HepG2 (cell line): Measurements from ENCODE around the gene DNAAF1. TPM values are rescaled to one million over a fixed set of nuclear protein-coding genes. Genes with fewer than 3 reads are reported as not detected.

Source experiments
- ATAC-seq: fragments of 200-7000 bp; cut with Tn5 transposase; 3 replicates; pipeline ENCODE4 v1.9.1; 2020; ENCODE audit warnings: mild to moderate bottlenecking, moderate library complexity
- BruUV-seq: library from RNA; stranded (reverse); fragments of 400-500 nt; replicated peaks from 2 replicates; lab custom pipeline; 2021; lab: Mats Ljungman, UMichigan
- CTCF ChIA-PET: fragments of 300-600 bp; formaldehyde crosslinking; extraction: SDS; loops from one replicate; lab custom pipeline; 2021; ENCODE audit warnings: low total read pairs, inconsistent platforms, low intra/inter-chr PET ratio; lab: Yijun Ruan, JAX
- POLR2A ChIA-PET: fragments of 350-600 bp; sonication (Branson Sonifier 250); formaldehyde crosslinking; loops from one replicate; lab custom pipeline; 2020; ENCODE audit warnings: antibody characterized with exemption, inconsistent platforms; lab: Yijun Ruan, JAX
- DNase-seq: peaks from one replicate; pipeline ENCODE4 v3.0.0-alpha.2; 2015; ENCODE audit warnings: low spot score
- FAIRE-seq: peaks from 3 replicates; lab custom pipeline; 2011; peaks lifted over from hg19 to GRCh38; lab: Jason Lieb, UNC
- H2AFZ ChIP-seq: one replicate; pipeline ENCODE4 v1.6.1; 2011; ENCODE audit warnings: low read length, inconsistent platforms
- H3K27ac ChIP-seq: fragments of 300-600 bp; 3 replicates; pipeline ENCODE4 v1.8.0; 2011; ENCODE audit warnings: mixed run types, mild to moderate bottlenecking, mixed read lengths, low read length, inconsistent platforms; ENCODE audit not compliant: insufficient read depth; ENCODE audit errors: extremely low read length
- H3K27me3 ChIP-seq, 2 experiments: fragments of 200-600 bp in 1 of 2; 2 replicates in 1 of 2; 3 replicates in 1 of 2; pipeline versions ENCODE4 v1.6.0 to v1.8.0; 2011; ENCODE audit warnings: low read length in 2 of 2, mild to moderate bottlenecking in 2 of 2, moderate library complexity in 2 of 2, inconsistent platforms in 1 of 2; ENCODE audit not compliant: insufficient read depth in 2 of 2, control insufficient read depth in 1 of 2
- H3K36me3 ChIP-seq, 2 experiments: fragments of 200-600 bp in 1 of 2; replicated peaks in 1 of 2; 2 replicates in 1 of 2; 3 replicates in 1 of 2; pipeline versions ENCODE4 v1.5.1 to v1.8.0; 2011; ENCODE audit warnings: low read length in 2 of 2, inconsistent platforms in 1 of 2; ENCODE audit not compliant: insufficient read depth in 2 of 2, control insufficient read depth in 1 of 2
- H3K4me1 ChIP-seq: 2 replicates; pipeline ENCODE4 v1.5.1; 2012; ENCODE audit warnings: low read length, inconsistent platforms; ENCODE audit not compliant: insufficient read depth
- H3K4me2 ChIP-seq: 2 replicates; pipeline ENCODE4 v1.6.0; 2011; ENCODE audit warnings: low read depth, low read length, inconsistent platforms
- H3K4me3 ChIP-seq, 3 experiments: fragments of 200-600 bp in 1 of 3; sonication (generic), shearing (Covaris generic) in 1 of 3; replicated peaks in 1 of 3; 2 replicates each; pipeline ENCODE4 v1.5.1; 2011 to 2016; ENCODE audit warnings: low read length in 3 of 3, inconsistent platforms in 2 of 3, low read depth in 2 of 3, mild to moderate bottlenecking in 2 of 3, control low read depth in 1 of 3, mixed read lengths in 1 of 3; ENCODE audit not compliant: insufficient read depth in 1 of 3
- H3K79me2 ChIP-seq: one replicate; pipeline ENCODE4 v1.6.1; 2011; ENCODE audit warnings: low read length, inconsistent platforms; ENCODE audit not compliant: insufficient read depth
- H3K9ac ChIP-seq: 2 replicates; pipeline ENCODE4 v1.6.0; 2011; ENCODE audit warnings: mild to moderate bottlenecking, low read depth, low read length, inconsistent platforms; ENCODE audit not compliant: insufficient read depth
- H3K9me3 ChIP-seq: 2 replicates; pipeline ENCODE4 v1.5.1; 2012; ENCODE audit warnings: mild to moderate bottlenecking, low read length
- H4K20me1 ChIP-seq: 2 replicates; pipeline ENCODE4 v1.6.0; 2011; ENCODE audit warnings: inconsistent platforms, mild to moderate bottlenecking, low read length, moderate library complexity; ENCODE audit not compliant: insufficient read depth
- ARID2 ChIP-seq: sonication (generic); formaldehyde crosslinking; IDR thresholded peaks from 2 replicates; pipeline ENCODE4 v1.8.1; 2022; ENCODE audit warnings: mild to moderate bottlenecking, missing genetic modification reagents, borderline replicate concordance
- DNMT3B ChIP-seq: conservative IDR thresholded peaks from 2 replicates; pipeline ENCODE4 v1.6.1; 2016; ENCODE audit warnings: missing biosample characterization, control low read depth
- RERE ChIP-seq: IDR thresholded peaks from 2 replicates; pipeline ENCODE4 v1.6.1; 2016; ENCODE audit warnings: low read depth, missing genetic modification reagents, missing compliant biosample characterization
- SIX4 ChIP-seq: sonication (generic); formaldehyde crosslinking; IDR thresholded peaks from 2 replicates; pipeline ENCODE4 v1.4.0; 2020; ENCODE audit warnings: missing genetic modification reagents
- XRCC5 ChIP-seq: fragments of 200-400 bp; formaldehyde crosslinking; optimal IDR thresholded peaks from 2 replicates; pipeline ENCODE3; 2017; ENCODE audit warnings: mild to moderate bottlenecking, low read length
- YEATS4 ChIP-seq: sonication (generic); formaldehyde crosslinking; IDR thresholded peaks from 2 replicates; pipeline ENCODE4 v1.4.0; 2020; ENCODE audit warnings: missing genetic modification reagents, borderline replicate concordance
- ZC3H13 ChIP-seq: sonication (generic); formaldehyde crosslinking; IDR thresholded peaks from 2 replicates; pipeline ENCODE4 v1.8.1; 2023; ENCODE audit warnings: mild to moderate bottlenecking, missing genetic modification reagents, moderate library complexity
- ZNF619 ChIP-seq: sonication (generic); formaldehyde crosslinking; IDR thresholded peaks from 2 replicates; pipeline ENCODE4 v1.4.0; 2020; ENCODE audit warnings: mild to moderate bottlenecking, missing genetic modification reagents
- WGBS: methylation state at CpG from one replicate; pipeline ENCODE4 v1.1.6; 2017; ENCODE audit warnings: low lambda C conversion rate; 5-methylcytosine and 5-hydroxymethylcytosine counted together
- in situ Hi-C: cut with HindIII; loops from 2 replicates; pipeline ENCODE4 v1.10.0; 2017; ENCODE audit warnings: low pct_unique_long_range_greater_than_20kb; ENCODE audit not compliant: extremely low pct_ligation_motif_present
- intact Hi-C: fragments of 100-400 bp; cut with micrococcal nuclease; formaldehyde crosslinking; loops from one replicate; pipeline ENCODE4 v1.10.0; 2022; ENCODE audit not compliant: unreplicated experiment
- polyA plus RNA-seq, 8 experiments: library from polyadenylated mRNA; depleted of rRNA in 3 of 8; stranded (reverse) in 7 of 8; unstranded in 1 of 8; fragments of >200 nt; fragmentation: Illumina TruSeq in 4 of 8; extraction: Trizol in 4 of 8; gene quantifications; 2 replicates each; pipeline versions ENCODE4 v1.2.1 to v1.2.3, GENCODE V29; 2011 to 2016; ENCODE audit warnings: low read depth in 4 of 8, missing spikeins in 1 of 8, mixed read lengths in 1 of 8; ENCODE audit not compliant: insufficient read depth in 1 of 8
- total RNA-seq, 5 experiments: library from RNA; depleted of rRNA; stranded (reverse); fragments of >200 nt; fragmentation: Illumina TruSeq; extraction: Trizol; gene quantifications; 2 replicates each; pipeline ENCODE4 v1.2.3, GENCODE V29; 2016; ENCODE audit warnings: low read depth in 1 of 5
- TF ChIP-seq, protein P1 (sequence below): sonication (generic); formaldehyde crosslinking; IDR thresholded peaks from 2 replicates; pipeline ENCODE4 v1.8.0; 2022; ENCODE audit warnings: low read depth, missing genetic modification reagents
- TF ChIP-seq, protein P2 (sequence below): sonication (generic); formaldehyde crosslinking; IDR thresholded peaks from 2 replicates; pipeline ENCODE4 v1.8.1; 2023; ENCODE audit warnings: mild to moderate bottlenecking, missing genetic modification reagents

DNAAF1 gene
- total and polyA plus RNA-seq, 2 of the 13 experiments (the other 11 are each of a cell fraction or from before 2014, with no cell fraction given): 0.04 TPM; not detected in 1

DNA sequence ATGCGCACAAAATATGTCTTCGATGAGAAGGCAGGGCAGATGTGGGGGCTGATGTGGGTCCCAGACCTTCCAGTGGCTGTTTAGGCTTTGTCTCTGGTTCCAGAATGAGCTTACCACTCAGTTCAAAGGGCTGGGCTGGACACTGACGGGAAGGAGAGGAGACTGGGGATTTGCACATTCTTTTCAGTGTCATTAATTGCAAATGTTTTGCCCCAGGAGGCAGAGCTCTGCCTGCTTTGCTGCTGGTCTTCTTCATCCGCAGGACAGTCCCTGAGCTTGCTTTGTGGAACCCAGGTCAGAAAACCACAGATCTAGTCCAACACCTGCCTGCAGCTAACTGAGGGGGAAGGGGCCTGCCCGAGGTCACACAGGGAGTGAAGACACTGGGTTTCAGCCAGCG, 73.8 kb downstream of the DNAAF1 start:
- no peak for ATAC-seq
- no TSS peak for BruUV-seq
- H4K20me1 ChIP-seq: no peaks in the 10 kb centered on the region
- no peaks in the 10 kb centered on the region for H3K79me2 ChIP-seq
- no peak overlapping the region for H2AFZ ChIP-seq
- FAIRE-seq: no peak
- TF ChIP-seq DNMT3B (CRISPR knock-in tag): no peak
- no peak for TF ChIP-seq RERE (CRISPR knock-in tag)
- TF ChIP-seq ZC3H13 (CRISPR knock-in tag): no peak
- TF ChIP-seq, protein P1, sequence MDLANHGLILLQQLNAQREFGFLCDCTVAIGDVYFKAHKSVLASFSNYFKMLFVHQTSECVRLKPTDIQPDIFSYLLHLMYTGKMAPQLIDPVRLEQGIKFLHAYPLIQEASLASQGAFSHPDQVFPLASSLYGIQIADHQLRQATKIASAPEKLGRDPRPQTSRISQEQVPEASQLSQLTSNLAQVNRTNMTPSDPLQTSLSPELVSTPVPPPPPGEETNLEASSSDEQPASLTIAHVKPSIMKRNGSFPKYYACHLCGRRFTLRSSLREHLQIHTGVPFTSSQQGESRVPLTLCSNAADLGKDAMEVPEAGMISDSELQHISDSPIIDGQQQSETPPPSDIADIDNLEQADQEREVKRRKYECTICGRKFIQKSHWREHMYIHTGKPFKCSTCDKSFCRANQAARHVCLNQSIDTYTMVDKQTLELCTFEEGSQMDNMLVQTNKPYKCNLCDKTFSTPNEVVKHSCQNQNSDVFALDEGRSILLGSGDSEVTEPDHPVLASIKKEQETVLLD: no peak
- TF ChIP-seq YEATS4 (CRISPR knock-in tag): no peak
- TF ChIP-seq ZNF619 (CRISPR knock-in tag): no peak
- TF ChIP-seq, protein P2, sequence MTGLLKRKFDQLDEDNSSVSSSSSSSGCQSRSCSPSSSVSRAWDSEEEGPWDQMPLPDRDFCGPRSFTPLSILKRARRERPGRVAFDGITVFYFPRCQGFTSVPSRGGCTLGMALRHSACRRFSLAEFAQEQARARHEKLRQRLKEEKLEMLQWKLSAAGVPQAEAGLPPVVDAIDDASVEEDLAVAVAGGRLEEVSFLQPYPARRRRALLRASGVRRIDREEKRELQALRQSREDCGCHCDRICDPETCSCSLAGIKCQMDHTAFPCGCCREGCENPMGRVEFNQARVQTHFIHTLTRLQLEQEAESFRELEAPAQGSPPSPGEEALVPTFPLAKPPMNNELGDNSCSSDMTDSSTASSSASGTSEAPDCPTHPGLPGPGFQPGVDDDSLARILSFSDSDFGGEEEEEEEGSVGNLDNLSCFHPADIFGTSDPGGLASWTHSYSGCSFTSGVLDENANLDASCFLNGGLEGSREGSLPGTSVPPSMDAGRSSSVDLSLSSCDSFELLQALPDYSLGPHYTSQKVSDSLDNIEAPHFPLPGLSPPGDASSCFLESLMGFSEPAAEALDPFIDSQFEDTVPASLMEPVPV (CRISPR knock-in tag): no peak
- TF ChIP-seq XRCC5: no peak
- no peak for TF ChIP-seq SIX4 (CRISPR knock-in tag)
- no peak for TF ChIP-seq ARID2 (CRISPR knock-in tag)
- no peak overlapping the region for H3K4me3 ChIP-seq
- intact Hi-C loops (no loop called here), in situ Hi-C loops (no loop called here)
- 49% methylated on average over 6 of the region's 6 CpGs for WGBS
- no peak overlapping the region for H3K27ac ChIP-seq
- H3K9me3 ChIP-seq: no peaks in the 10 kb centered on the region
- no peaks in the 10 kb centered on the region for H3K4me1 ChIP-seq
- H3K9ac ChIP-seq: no peak overlapping the region
- H3K27me3 ChIP-seq: peaks cover 2 to 53% of the 10 kb centered on the region in 2 experiments; a peak in 4 of 5 replicates
- no peaks in the 10 kb centered on the region for H3K36me3 ChIP-seq
- H3K4me2 ChIP-seq: no peak overlapping the region
- no peak for DNase-seq
- ChIA-PET POLR2A (no interaction called here), CTCF (no interaction called here)
